GM12864 (cell line): Measurements from ENCODE around the gene CCDC150.

Experiments
- DNase-seq: peaks from one replicate; pipeline ENCODE4 v3.0.0-alpha.2; 2011; ENCODE audit warnings: low read depth
- H3K4me3 ChIP-seq: 2 replicates; pipeline ENCODE4 v1.5.1; 2011; ENCODE audit warnings: mild to moderate bottlenecking, low read depth, low read length, control low read depth
- CTCF ChIP-seq: IDR thresholded peaks from 2 replicates; pipeline ENCODE4 v1.5.1; 2011; ENCODE audit warnings: low read depth, mild to moderate bottlenecking, moderate library complexity, low read length, control low read depth, inconsistent platforms; ENCODE audit errors: missing control alignments

Gene CCDC150

GRCh38 chr2:196635156-196635555 is 4.4 kb upstream of the CCDC150 start:
- TF ChIP-seq CTCF, result no peak
- DNase-seq, result no peak
- no peak overlapping the region for H3K4me3 ChIP-seq

- DNase-seq, result no peak
- no peak for TF ChIP-seq CTCF
- H3K4me3 ChIP-seq, result peak overlapping the region; percentile 63; the same call in 1 of the 2 replicates
Observed at GRCh38 chr2:196638765-196639164, 750 bp upstream of the CCDC150 start.

DNA sequence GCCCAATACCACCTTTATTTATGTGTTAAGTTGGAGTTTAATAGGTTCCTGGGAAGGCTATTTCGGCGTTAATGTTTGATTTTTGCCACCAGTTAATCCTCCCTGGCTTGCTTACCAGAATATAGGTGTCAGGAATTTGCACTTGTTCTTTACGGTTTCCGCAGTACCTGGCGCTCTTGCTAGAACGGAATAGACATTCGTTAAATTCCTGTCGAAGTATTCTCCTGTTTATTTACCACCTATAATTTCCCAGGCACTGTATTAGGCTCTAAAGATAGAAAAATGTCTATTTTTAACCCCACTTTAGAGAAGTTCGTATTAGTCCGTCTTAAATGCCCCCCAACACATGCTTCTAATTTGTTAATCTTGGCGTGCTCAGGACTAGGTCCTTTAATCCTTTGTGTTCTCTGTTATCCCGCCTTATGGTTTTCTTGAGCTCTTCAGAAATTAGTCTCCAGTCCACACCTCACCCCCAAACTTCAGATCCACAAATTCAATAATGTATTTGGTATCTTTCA is 575 bp downstream of the CCDC150 start:
- DNase-seq, result no peak
- H3K4me3 ChIP-seq, result peak overlapping the region; percentile 63
- TF ChIP-seq CTCF, result no peak

- no peak overlapping the region for H3K4me3 ChIP-seq
- DNase-seq, result no peak
Observed at GRCh38 chr2:196649202-196649601, 9.7 kb downstream of the CCDC150 start.

DNA sequence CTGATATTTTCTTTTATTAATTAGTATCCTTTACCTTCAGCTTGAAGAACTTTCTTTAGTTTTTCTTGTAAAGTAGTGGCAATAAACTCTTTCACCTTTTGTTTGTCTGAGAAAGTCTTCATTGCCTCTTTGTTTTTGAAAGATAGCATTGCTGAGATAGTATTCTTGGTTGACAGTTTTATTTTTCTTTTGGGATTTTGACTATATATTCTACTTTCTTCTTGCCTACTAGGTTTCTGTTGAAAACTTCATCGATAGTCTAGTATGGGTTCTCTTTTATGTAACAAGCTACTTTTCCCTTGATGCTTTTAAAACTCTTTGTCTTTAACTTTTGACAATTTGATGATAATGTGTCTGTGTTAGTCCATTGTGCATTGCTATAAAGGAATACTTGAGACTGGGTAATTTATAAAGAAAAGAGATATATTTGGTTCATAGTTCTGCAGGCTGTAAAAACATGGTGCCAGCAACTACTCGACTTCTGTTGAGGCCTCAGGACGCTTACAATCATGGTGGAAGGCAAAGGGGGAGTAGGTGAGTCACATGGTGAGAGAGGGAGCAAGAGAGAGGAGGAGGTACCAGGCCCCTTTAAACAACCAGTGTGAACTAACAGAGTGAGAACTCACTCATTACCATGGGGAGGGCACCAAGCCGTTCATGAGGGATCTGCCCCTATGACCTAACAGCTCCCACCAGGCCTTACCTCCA is 12.0 kb downstream of the CCDC150 start:
- TF ChIP-seq CTCF, result no peak
- no peak for DNase-seq
- H3K4me3 ChIP-seq, result no peak overlapping the region

More at GRCh38 chr2:196649202-196649601, 9.7 kb downstream of the CCDC150 start:
- TF ChIP-seq CTCF, result no peak

DNA sequence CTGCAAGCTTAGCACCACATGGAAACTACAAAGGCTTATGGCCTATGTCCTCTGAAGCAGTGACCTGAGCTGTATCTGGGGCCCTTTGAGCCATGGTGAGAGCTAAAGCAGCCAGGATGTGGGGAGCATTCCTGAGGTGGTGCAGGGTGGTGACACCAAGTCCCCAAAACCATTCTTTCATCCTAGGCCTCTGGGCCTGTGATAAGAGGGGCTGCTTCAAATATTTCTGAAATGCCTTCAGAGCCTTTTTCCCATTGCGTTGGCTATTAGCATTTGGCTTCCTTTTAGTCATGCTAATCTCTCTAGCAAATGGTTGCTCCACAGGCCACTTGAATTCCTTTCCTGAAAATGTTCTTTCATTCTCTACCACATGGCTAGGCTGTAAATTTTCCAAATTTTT is 13.4 kb downstream of the CCDC150 start:
- H3K4me3 ChIP-seq, result no peak overlapping the region
- DNase-seq, result no peak
- no peak for TF ChIP-seq CTCF

DNA sequence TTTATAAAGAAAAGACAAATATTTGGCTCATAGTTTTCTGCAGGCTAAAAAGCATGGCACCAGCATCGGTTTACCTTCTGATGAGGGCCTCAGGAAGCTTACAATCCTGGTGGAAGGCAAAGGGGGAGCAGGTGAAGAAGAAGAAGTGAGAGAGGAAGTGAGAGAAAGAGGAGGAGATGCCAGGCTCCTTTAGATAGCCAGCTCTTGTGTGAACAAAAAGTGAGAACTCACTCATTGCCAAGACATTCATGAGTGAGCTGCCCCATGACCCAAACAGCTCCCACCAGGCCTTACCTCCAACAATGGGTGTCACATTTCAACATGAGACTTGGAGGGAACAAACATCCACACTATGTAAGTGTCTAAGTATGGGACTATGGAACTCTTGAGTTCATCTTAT is 14.3 kb downstream of the CCDC150 start:
- TF ChIP-seq CTCF, result no peak
- no peak overlapping the region for H3K4me3 ChIP-seq
- DNase-seq, result no peak
